CD4-positive, alpha-beta T cell treated with Interleukin-17A for 1 hour (primary cell): ENCODE data around the gene TMEM256.
A peak's percentile ranks its signal among the peaks of the same experiment; 100 is the strongest.

Source experiments
- DNase-seq: peaks from one replicate; pipeline ENCODE4 v3.0.0-alpha.2; 2020

TMEM256 gene

GRCh38 chr17:7407082-7407481, 3.2 kb upstream of the TMEM256 start:
- no peak for DNase-seq

DNA sequence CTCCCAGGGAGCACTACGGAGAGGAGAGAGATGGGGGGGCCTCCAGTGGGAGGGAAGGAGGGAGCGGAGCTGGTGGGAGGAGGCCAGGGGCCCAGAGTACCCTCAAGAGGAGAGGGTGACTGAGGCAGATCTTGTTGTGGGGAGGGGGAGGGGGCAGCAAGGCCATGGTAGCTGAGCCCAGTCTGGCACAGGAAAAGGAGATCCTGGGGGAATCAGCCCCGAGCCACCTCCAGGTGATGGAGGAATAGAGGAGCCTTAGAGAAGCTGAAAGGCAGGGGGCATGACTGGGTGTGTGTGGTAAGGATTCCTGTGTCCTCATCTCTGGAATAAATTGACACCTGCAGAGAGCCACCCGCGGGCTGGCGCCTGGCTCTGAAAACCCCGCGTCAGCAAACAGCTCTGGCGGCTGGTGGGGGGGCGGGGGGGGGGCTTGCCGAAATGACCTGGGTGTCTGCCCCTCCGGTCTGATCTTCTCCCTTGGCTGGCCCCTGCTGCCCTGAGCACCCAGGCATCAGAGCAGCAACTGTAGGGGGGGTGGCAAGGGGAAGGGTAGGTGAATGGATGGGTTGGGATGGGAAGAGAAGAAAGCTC, 2.4 kb upstream of the TMEM256 start:
- peak; percentile 12 for DNase-seq

DNA sequence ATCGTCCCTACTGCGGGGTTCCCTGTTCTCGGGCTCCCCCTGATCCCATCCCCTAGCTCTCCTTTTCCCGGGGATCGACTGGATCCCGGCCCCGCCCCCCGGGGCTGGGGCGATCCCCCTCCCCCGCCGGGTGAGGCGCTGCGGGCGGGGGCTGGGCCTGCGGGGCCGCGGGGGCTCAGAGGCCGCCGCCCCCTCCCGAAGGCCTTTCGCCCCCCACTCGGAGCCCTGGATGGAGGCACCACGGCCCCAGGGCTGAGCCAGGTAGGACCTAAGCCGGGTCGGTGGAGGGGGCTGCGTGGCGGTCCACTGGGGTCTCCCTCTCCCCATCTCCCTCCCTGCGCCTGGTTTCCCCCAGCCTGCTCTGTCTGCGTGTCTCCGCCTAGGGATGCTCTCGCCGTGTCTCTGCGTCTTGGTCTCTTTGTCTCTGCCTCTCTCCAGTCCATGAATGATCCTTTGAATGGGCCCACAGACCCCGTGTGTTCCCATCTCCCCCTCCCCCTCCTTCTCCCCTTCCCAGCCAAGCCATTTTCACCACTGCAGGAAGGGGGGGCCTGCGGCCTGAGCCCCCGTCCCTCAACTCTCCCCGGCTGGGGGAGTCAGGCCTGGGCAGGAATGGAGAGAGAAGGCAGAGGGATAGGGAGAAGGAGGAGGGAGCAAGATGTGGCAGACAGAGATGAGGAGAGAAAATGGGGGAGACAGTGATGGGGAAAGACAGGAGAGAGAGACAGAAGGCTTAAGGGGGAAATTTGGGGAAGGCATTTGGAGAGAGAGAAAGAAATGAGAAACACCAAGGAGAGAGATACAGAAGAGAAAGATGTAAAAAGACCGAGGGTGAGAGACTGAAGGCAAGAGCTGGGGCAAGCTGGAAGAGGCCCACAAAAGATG, 1.7 kb upstream of the TMEM256 start:
- DNase-seq: no peak

- DNase-seq: no peak
Observed at GRCh38 chr17:7404737-7405349, 946 bp upstream of the TMEM256 start.

DNA sequence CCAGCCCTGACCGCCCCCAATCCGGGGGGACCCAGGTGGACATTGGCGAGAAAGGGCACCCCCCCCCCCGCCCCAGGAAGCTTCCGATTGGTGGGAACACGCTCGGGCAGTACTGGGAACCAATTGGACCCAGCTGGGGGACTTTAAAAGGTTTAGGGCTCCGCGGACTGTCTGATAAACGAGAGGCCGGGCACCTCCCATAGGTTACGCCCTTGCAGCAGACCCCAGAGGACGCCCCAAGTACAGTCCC, 245 bp downstream of the TMEM256 start:
- DNase-seq: no peak

GRCh38 chr17:7403043-7403726, 712 bp downstream of the TMEM256 start:
- peak; percentile 31 for DNase-seq

DNA sequence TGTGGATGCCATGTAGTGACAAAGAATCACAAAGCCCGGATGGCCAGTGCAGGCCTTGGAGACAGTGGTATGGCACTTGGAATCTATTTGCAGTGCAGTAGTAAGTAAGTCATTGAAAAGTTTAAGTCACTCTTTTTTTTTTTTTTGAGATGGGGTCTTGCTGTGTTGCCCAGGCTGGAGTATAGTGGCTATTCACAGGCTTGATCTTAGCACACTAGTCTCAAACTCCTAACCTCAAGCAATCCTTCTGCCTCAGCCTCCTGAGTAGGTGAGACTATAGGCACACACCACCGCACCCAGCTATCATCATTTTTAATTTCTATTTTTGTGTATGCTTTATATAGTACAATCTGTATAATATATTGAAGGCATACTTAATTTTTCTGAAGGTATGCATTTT, 5.3 kb downstream of the TMEM256 start:
- DNase-seq: no peak

- DNase-seq: no peak
Observed at GRCh38 chr17:7396147-7396546, 7.8 kb downstream of the TMEM256 start.

GRCh38 chr17:7394452-7395191, 9.3 kb downstream of the TMEM256 start, which contains the start of gene PLSCR3:
TSS of gene PLSCR3 (minus strand) at chr17:7394525. CDS start at chr17:7394110, 415 bp downstream.
- peak; percentile 83 for DNase-seq

- peak; percentile 83 for DNase-seq
Observed at GRCh38 chr17:7393613-7394451, 10.1 kb downstream of the TMEM256 start.

GRCh38 chr17:7392696-7393612, 10.9 kb downstream of the TMEM256 start:
- no peak for DNase-seq

DNA sequence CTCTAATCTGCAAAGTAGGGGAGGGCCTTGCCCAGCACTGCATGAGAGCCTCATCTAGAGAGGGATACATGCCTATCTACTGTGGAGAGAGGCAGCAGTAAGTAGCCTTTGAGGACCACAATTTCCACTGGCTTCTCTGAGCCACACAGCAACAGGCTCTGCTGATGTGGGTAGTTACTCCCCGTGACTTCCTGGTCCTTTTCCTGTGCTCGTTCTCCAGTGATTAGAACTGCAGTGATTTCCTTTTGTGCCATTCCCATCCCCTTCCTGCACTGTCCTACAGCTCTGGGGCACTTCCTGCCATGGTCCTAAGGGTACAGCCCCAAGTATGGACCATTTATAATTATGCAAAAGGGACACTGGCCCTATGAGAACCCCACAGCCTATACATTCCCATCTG, 12.6 kb downstream of the TMEM256 start:
- DNase-seq: no peak

DNA sequence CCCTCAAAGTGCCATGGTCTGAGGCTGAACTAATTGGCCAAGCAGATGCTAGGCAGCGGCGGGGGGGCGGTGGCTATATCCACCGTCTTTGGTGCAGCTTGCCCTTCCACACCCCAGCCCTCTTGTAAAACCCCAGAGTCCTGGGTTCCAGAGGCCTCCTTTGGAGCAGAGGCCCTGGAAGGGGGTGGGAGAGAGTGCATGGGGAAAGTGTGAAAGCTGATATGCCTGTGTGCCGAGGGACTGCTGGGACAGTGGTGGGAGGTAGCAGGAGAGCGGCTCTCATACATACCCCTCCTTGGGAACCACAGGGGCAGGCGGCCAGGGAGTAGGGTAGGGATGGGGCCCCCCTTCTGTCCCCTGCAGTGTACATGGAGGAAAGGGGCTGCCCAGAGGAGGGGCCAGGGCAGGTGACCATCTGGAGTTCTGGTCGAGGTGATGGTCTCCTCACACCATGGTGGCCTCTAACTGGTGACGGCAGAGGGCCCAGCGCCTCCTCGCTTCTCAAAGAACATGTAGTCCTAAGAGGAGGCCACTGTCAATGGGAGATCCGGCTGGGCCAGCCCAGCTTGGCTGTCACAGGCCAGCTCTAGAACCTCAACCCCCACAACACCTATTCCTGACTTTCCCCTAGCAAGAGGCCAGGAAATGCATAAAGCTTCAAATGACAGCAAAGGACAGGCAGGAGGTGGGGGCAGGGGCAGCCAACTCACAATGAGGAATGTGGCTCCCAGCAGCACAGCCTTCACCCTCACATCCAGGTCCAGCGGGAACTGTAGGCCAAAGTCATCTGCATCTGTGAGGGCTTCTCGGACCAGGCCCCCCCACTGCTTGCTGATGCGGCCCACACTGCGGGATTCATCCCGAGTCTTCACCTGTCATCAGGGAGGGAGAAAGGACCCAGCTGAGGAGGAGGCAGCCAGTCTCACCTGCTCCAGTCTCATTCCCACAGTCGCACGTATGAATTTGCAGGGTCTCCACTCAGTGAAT, 13.7 kb downstream of the TMEM256 start:
- no peak for DNase-seq

DNA sequence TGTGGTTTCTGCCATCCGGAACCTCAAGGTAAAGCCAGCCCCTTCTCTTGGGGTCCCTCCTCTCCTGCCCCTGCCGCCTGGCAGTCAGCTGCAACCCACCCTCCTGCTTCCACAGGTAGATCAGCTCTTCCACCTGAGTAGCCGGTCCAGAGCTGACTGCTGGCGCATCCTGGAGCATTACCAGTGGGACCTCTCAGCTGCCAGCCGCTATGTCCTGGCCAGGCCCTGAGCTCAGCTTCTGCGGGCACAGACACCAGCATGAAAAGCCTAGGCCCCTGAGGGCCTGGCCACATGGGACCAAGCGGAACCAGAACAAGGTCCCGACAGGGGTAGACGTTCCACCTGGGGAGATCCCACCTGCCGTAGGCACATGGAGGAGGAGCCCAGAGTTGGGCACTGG, 15.0 kb downstream of the TMEM256 start:
- DNase-seq: no peak

DNA sequence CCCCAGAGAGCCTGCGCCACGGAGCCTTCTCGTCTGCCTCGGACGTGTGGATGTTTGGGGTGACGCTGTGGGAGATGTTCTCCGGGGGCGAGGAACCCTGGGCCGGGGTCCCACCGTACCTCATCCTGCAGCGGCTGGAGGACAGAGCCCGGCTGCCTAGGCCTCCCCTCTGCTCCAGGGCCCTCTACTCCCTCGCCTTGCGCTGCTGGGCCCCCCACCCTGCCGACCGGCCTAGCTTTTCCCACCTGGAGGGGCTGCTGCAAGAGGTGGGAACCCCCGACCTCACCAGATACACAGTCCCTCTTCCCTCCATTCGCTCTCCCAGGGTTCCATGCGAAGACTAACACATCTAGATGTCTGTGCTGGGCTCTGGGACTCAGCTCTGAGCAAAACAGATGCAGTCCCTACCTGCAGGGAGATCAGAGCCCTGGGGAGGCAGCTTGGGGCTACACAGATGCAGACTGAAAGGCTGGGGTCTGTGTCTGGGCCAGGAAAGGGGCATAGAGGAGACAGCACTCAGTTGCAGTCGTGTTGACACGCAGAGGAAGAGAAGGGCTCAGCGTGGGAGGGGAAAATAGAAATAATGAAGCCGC, 19.3 kb downstream of the TMEM256 start:
- DNase-seq: no peak

- peak; percentile 84 for DNase-seq
Observed at GRCh38 chr17:7383742-7384488, 20.0 kb downstream of the TMEM256 start.

- DNase-seq: no peak
Observed at GRCh38 chr17:7383371-7383741, 20.5 kb downstream of the TMEM256 start.

DNA sequence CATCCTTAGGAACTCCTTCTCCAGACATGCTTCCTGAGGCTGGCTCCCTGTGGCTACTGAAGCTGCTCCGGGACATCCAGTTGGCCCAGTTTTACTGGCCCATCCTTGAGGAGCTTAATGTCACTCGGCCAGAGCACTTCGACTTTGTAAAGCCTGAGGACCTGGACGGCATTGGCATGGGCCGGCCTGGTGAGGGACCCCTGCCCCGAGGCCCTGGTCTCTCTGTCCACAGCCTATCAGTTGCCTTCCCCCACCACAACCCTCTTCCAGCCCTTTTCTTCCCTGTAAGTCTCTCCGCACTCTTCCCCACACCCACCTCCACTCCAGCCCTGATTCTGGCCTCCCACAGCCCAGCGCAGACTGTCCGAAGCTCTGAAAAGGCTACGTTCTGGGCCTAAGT, 21.0 kb downstream of the TMEM256 start:
- no peak for DNase-seq
